ENCODE data around the gene MLNR.

- TF ChIP-seq CTCF (IDR thresholded peaks at IDR 0.05; ENCODE audit: low read depth, low read length, missing input control), result peak; percentile 35
- no peak for TF ChIP-seq FOXA2 (IDR thresholded peaks at IDR 0.05)
- no peak for TF ChIP-seq JUND (IDR thresholded peaks at IDR 0.05)
- no peak for TF ChIP-seq SP1 (IDR thresholded peaks at IDR 0.05)
- no peak for TF ChIP-seq REST (IDR thresholded peaks at IDR 0.05)
- no peak for TF ChIP-seq RXRA (IDR thresholded peaks at IDR 0.05)
- TF ChIP-seq MAX (IDR thresholded peaks at IDR 0.05), result no peak
- no peak for TF ChIP-seq HNF4G (IDR thresholded peaks at IDR 0.05)
These were observed 19.9 kb downstream of the MLNR start for GRCh38 chr13:49240017-49240416.

All from liver (tissue), 3 donors.